Measurements from ENCODE around the gene DFFA.
"Not testable (repeated sequence)": the region's sequence is repeated elsewhere in the genome, so short reads cannot be mapped to it uniquely, and the experiment has no call there.

DFFA gene

GRCh38 chr1:10421637-10422036 lies 50.7 kb downstream of the DFFA start:
- Histone ChIP-seq H3K9ac (ENCODE audit: low read depth, low read length) (no peak overlapping the region), H3K36me3 (ENCODE audit: insufficient read depth, low read depth, low read length) (peaks cover 48% of the 10 kb centered on the region), H3K27ac (ENCODE audit: low read length) (no peak overlapping the region)

GRCh38 chr1:10419351-10419750 lies 53.0 kb downstream of the DFFA start:
- H3K9ac ChIP-seq (ENCODE audit: low read depth, low read length): no peak overlapping the region
- peaks cover 71% of the 10 kb centered on the region for H3K36me3 ChIP-seq (ENCODE audit: insufficient read depth, low read depth, low read length)
- H3K27me3 ChIP-seq (ENCODE audit: insufficient read depth, low read length): no peaks in the 10 kb centered on the region
- H3K4me3 ChIP-seq (ENCODE audit: low read length): no peak overlapping the region
- H3K4me1 ChIP-seq (ENCODE audit: insufficient read depth, low read length): no peaks in the 10 kb centered on the region
- H3K27ac ChIP-seq (ENCODE audit: low read length): no peak overlapping the region
- no peaks in the 10 kb centered on the region for H3K9me3 ChIP-seq (ENCODE audit: insufficient read depth, low read depth, low read length)

More at GRCh38 chr1:10421637-10422036, 50.7 kb downstream of the DFFA start:
- Histone ChIP-seq H3K9me3 (ENCODE audit: insufficient read depth, low read depth, low read length) (no peaks in the 10 kb centered on the region), H3K27me3 (ENCODE audit: insufficient read depth, low read length) (no peaks in the 10 kb centered on the region), H3K4me1 (ENCODE audit: insufficient read depth, low read length) (no peaks in the 10 kb centered on the region), H3K4me3 (ENCODE audit: low read length) (no peak overlapping the region)

GRCh38 chr1:10418741-10419140 lies 53.6 kb downstream of the DFFA start:
- peaks cover 77% of the 10 kb centered on the region for H3K36me3 ChIP-seq (ENCODE audit: insufficient read depth, low read depth, low read length)
- not testable (repeated sequence) for H3K9ac ChIP-seq (ENCODE audit: low read depth, low read length); H3K4me1 ChIP-seq (ENCODE audit: insufficient read depth, low read length); H3K4me3 ChIP-seq (ENCODE audit: low read length); H3K27me3 ChIP-seq (ENCODE audit: insufficient read depth, low read length); H3K9me3 ChIP-seq (ENCODE audit: insufficient read depth, low read depth, low read length); H3K27ac ChIP-seq (ENCODE audit: low read length)

- not testable (repeated sequence) for H3K9ac ChIP-seq (ENCODE audit: low read depth, low read length); H3K4me1 ChIP-seq (ENCODE audit: insufficient read depth, low read length); H3K9me3 ChIP-seq (ENCODE audit: insufficient read depth, low read depth, low read length); H3K4me3 ChIP-seq (ENCODE audit: low read length); H3K27ac ChIP-seq (ENCODE audit: low read length); H3K27me3 ChIP-seq (ENCODE audit: insufficient read depth, low read length)
- peaks cover 97% of the 10 kb centered on the region for H3K36me3 ChIP-seq (ENCODE audit: insufficient read depth, low read depth, low read length)
Measured at GRCh38 chr1:10415967-10416366, 56.4 kb downstream of the DFFA start.

- Histone ChIP-seq H3K9me3 (ENCODE audit: insufficient read depth, low read depth, low read length) (no peaks in the 10 kb centered on the region), H3K27ac (ENCODE audit: low read length) (no peak overlapping the region), H3K4me1 (ENCODE audit: insufficient read depth, low read length) (no peaks in the 10 kb centered on the region), H3K9ac (ENCODE audit: low read depth, low read length) (no peak overlapping the region), H3K4me3 (ENCODE audit: low read length) (no peak overlapping the region), H3K36me3 (ENCODE audit: insufficient read depth, low read depth, low read length) (peaks cover 99% of the 10 kb centered on the region), H3K27me3 (ENCODE audit: insufficient read depth, low read length) (no peaks in the 10 kb centered on the region)
Measured at GRCh38 chr1:10415211-10415930, 57.0 kb downstream of the DFFA start.

- H3K9ac ChIP-seq (ENCODE audit: low read depth, low read length): no peak overlapping the region
- H3K9me3 ChIP-seq (ENCODE audit: insufficient read depth, low read depth, low read length): no peaks in the 10 kb centered on the region
- no peak overlapping the region for H3K27ac ChIP-seq (ENCODE audit: low read length)
- no peaks in the 10 kb centered on the region for H3K4me1 ChIP-seq (ENCODE audit: insufficient read depth, low read length)
- H3K27me3 ChIP-seq (ENCODE audit: insufficient read depth, low read length): no peaks in the 10 kb centered on the region
- H3K4me3 ChIP-seq (ENCODE audit: low read length): no peak overlapping the region
- H3K36me3 ChIP-seq (ENCODE audit: insufficient read depth, low read depth, low read length): peaks cover 100% of the 10 kb centered on the region
Measured at GRCh38 chr1:10407201-10407600, 65.1 kb downstream of the DFFA start.
